HEK293 (cell line): ENCODE measurements around the gene ABHD16A.

Source experiments
- EGR2 ChIP-seq: fragments of 450-650 bp; formaldehyde crosslinking; IDR thresholded peaks from 2 replicates; pipeline ENCODE4 v1.5.1; 2016; ENCODE audit warnings: low read depth, missing biosample characterization, missing genetic modification characterization
- GFI1B ChIP-seq: fragments of 450-650 bp; formaldehyde crosslinking; IDR thresholded peaks from 2 replicates; pipeline ENCODE4 v1.5.1; 2016; ENCODE audit warnings: missing biosample characterization, missing genetic modification characterization
- GLIS2 ChIP-seq: fragments of 450-650 bp; formaldehyde crosslinking; IDR thresholded peaks from 2 replicates; pipeline ENCODE4 v1.5.1; 2016; ENCODE audit warnings: missing biosample characterization, missing genetic modification characterization
- KLF8 ChIP-seq: fragments of 450-650 bp; formaldehyde crosslinking; IDR thresholded peaks from 2 replicates; pipeline ENCODE4 v1.5.1; 2016; ENCODE audit warnings: missing biosample characterization, missing genetic modification characterization
- SCRT1 ChIP-seq: fragments of 450-650 bp; formaldehyde crosslinking; IDR thresholded peaks from 2 replicates; pipeline ENCODE4 v1.5.1; 2016; ENCODE audit warnings: missing biosample characterization, missing genetic modification characterization, borderline replicate concordance
- SCRT2 ChIP-seq: fragments of 450-650 bp; formaldehyde crosslinking; IDR thresholded peaks from 2 replicates; pipeline ENCODE4 v1.5.1; 2016; ENCODE audit warnings: missing biosample characterization, missing genetic modification characterization
- SP2 ChIP-seq: fragments of 450-650 bp; formaldehyde crosslinking; IDR thresholded peaks from 2 replicates; pipeline ENCODE4 v1.5.1; 2016; ENCODE audit warnings: missing biosample characterization, missing genetic modification characterization
- YY1 ChIP-seq: fragments of 450-650 bp; formaldehyde crosslinking; IDR thresholded peaks from 2 replicates; pipeline ENCODE4 v1.5.1; 2018; ENCODE audit warnings: missing biosample characterization, missing genetic modification characterization
- ZBTB20 ChIP-seq: fragments of 450-650 bp; formaldehyde crosslinking; IDR thresholded peaks from 2 replicates; pipeline ENCODE4 v1.5.1; 2016; ENCODE audit warnings: missing biosample characterization, missing genetic modification characterization
- ZEB2 ChIP-seq: fragments of 450-650 bp; formaldehyde crosslinking; IDR thresholded peaks from 2 replicates; pipeline ENCODE4 v1.5.1; 2016; ENCODE audit warnings: missing biosample characterization, missing genetic modification characterization
- ZFP41 ChIP-seq: fragments of 450-650 bp; formaldehyde crosslinking; IDR thresholded peaks from 2 replicates; pipeline ENCODE4 v1.5.1; 2016; ENCODE audit warnings: missing biosample characterization, missing genetic modification characterization, borderline replicate concordance
- ZNF324 ChIP-seq: fragments of 450-650 bp; formaldehyde crosslinking; IDR thresholded peaks from 2 replicates; pipeline ENCODE4 v1.5.1; 2016; ENCODE audit warnings: missing biosample characterization, missing genetic modification characterization
- ZNF354C ChIP-seq: fragments of 450-650 bp; formaldehyde crosslinking; IDR thresholded peaks from 2 replicates; pipeline ENCODE4 v1.5.1; 2016; ENCODE audit warnings: missing biosample characterization, missing genetic modification characterization, low read depth, borderline replicate concordance
- ZNF530 ChIP-seq: fragments of 450-650 bp; formaldehyde crosslinking; IDR thresholded peaks from 2 replicates; pipeline ENCODE4 v1.5.1; 2016; ENCODE audit warnings: low read depth, missing biosample characterization, missing genetic modification characterization
- ZNF555 ChIP-seq: fragments of 450-650 bp; formaldehyde crosslinking; conservative IDR thresholded peaks from 2 replicates; pipeline ENCODE4 v1.5.1; 2017; ENCODE audit warnings: missing biosample characterization, mild to moderate bottlenecking, missing genetic modification characterization, inconsistent platforms
- ZNF660 ChIP-seq: fragments of 450-650 bp; IDR thresholded peaks from 2 replicates; pipeline ENCODE4 v1.5.1; 2018; ENCODE audit warnings: missing biosample characterization, mild to moderate bottlenecking, missing genetic modification characterization
- ZNF830 ChIP-seq: fragments of 450-650 bp; IDR thresholded peaks from 2 replicates; pipeline ENCODE4 v1.5.0; 2018; ENCODE audit warnings: missing biosample characterization, missing genetic modification characterization, low read depth, mild to moderate bottlenecking, moderate library complexity
- TF ChIP-seq, protein P1 (sequence below): fragments of 450-650 bp; formaldehyde crosslinking; IDR thresholded peaks from 2 replicates; pipeline ENCODE4 v1.5.1; 2016; ENCODE audit warnings: missing biosample characterization, missing genetic modification characterization
- TF ChIP-seq, protein P2 (sequence below): fragments of 450-650 bp; formaldehyde crosslinking; conservative IDR thresholded peaks from 2 replicates; pipeline ENCODE4 v1.5.1; 2016; ENCODE audit warnings: low read depth, missing biosample characterization, missing genetic modification characterization
- TF ChIP-seq, protein P3 (sequence below): fragments of 450-650 bp; formaldehyde crosslinking; IDR thresholded peaks from 2 replicates; pipeline ENCODE4 v1.5.1; 2016; ENCODE audit warnings: missing biosample characterization, missing genetic modification characterization, low read depth
- TF ChIP-seq, protein P4 (sequence below): fragments of 450-650 bp; formaldehyde crosslinking; IDR thresholded peaks from 2 replicates; pipeline ENCODE4 v1.5.1; 2017; ENCODE audit warnings: missing biosample characterization, missing genetic modification characterization
- TF ChIP-seq, protein P5 (sequence below): fragments of 450-650 bp; formaldehyde crosslinking; IDR thresholded peaks from 2 replicates; pipeline ENCODE4 v1.5.1; 2016; ENCODE audit warnings: missing biosample characterization, missing genetic modification characterization
- TF ChIP-seq, protein P6 (sequence below): fragments of 450-650 bp; formaldehyde crosslinking; IDR thresholded peaks from 2 replicates; pipeline ENCODE4 v1.5.1; 2016; ENCODE audit warnings: missing biosample characterization, missing genetic modification characterization

The ABHD16A gene

DNA sequence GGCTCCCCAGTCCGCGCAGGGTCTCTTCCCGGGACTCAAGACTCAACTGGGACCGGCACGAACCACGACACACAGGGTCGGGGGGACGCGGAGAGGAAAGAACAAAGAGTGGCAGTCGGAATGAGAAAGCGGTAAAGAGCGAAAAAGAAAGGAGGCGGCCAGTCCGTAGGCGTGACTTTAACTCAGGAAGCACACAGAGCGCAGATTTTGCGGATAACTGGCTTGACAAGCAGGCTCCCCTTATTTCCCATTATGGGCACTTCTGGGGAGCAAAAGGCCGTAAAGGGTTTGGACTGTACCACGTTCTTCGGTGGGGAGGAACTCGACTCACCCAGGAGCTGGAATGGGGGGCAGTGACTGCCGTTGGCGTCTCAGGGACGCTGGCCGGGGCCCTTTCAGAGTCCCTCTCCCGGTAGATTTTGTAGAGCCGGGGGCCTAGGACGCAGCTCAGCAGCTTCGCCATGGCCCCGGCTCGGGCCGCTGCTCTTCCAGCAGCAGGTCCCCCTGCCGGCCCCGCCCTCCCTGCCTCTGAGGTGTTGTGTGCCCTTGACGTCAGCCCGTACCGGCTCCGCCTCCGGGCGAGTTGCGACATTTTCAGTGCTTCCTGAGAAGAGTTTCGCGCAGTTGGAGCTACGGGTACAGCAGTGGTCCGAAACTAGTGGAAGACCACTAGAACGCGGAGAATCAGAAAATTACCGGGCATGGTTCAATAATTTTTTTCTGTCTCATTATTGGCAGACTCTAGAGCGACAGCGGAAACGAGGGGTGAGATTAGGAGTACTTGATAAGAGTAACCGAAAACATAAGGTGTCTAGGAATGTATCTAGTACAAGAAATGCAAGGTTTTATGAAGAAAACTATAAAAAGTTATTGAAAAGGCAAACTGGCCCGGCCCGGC, at the start of gene ABHD16A (continued):
- TF ChIP-seq, protein P1, sequence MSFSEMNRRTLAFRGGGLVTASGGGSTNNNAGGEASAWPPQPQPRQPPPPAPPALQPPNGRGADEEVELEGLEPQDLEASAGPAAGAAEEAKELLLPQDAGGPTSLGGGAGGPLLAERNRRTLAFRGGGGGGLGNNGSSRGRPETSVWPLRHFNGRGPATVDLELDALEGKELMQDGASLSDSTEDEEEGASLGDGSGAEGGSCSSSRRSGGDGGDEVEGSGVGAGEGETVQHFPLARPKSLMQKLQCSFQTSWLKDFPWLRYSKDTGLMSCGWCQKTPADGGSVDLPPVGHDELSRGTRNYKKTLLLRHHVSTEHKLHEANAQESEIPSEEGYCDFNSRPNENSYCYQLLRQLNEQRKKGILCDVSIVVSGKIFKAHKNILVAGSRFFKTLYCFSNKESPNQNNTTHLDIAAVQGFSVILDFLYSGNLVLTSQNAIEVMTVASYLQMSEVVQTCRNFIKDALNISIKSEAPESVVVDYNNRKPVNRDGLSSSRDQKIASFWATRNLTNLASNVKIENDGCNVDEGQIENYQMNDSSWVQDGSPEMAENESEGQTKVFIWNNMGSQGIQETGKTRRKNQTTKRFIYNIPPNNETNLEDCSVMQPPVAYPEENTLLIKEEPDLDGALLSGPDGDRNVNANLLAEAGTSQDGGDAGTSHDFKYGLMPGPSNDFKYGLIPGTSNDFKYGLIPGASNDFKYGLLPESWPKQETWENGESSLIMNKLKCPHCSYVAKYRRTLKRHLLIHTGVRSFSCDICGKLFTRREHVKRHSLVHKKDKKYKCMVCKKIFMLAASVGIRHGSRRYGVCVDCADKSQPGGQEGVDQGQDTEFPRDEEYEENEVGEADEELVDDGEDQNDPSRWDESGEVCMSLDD (tag by site-specific recombination): 0 out of 2 replicates have a peak, but pooled peaks have one; percentile 39
- TF ChIP-seq ZEB2 (tag by site-specific recombination) (peak; percentile 83), GFI1B (no peak), ZNF660 (tag by site-specific recombination) (peak; percentile 81), ZNF354C (tag by site-specific recombination) (no peak), KLF8 (peak; percentile 76; the same call in 1 of the 2 replicates), ZNF324 (tag by site-specific recombination) (peak; percentile 57; the same call in 1 of the 2 replicates), SCRT2 (peak; percentile 85), SCRT1 (tag by site-specific recombination) (no peak), SP2 (tag by site-specific recombination) (peak; percentile 53), YY1 (peak; percentile 65), ZNF555 (no peak), ZBTB20 (tag by site-specific recombination) (peak; percentile 92), ZFP41 (tag by site-specific recombination) (no peak), GLIS2 (0 out of 2 replicates have a peak, but pooled peaks have one; percentile 33), ZNF530 (tag by site-specific recombination) (no peak), ZNF830 (tag by site-specific recombination) (no peak), EGR2 (tag by site-specific recombination) (peak; percentile 55; the same call in 1 of the 2 replicates)
- TF ChIP-seq, protein P2, sequence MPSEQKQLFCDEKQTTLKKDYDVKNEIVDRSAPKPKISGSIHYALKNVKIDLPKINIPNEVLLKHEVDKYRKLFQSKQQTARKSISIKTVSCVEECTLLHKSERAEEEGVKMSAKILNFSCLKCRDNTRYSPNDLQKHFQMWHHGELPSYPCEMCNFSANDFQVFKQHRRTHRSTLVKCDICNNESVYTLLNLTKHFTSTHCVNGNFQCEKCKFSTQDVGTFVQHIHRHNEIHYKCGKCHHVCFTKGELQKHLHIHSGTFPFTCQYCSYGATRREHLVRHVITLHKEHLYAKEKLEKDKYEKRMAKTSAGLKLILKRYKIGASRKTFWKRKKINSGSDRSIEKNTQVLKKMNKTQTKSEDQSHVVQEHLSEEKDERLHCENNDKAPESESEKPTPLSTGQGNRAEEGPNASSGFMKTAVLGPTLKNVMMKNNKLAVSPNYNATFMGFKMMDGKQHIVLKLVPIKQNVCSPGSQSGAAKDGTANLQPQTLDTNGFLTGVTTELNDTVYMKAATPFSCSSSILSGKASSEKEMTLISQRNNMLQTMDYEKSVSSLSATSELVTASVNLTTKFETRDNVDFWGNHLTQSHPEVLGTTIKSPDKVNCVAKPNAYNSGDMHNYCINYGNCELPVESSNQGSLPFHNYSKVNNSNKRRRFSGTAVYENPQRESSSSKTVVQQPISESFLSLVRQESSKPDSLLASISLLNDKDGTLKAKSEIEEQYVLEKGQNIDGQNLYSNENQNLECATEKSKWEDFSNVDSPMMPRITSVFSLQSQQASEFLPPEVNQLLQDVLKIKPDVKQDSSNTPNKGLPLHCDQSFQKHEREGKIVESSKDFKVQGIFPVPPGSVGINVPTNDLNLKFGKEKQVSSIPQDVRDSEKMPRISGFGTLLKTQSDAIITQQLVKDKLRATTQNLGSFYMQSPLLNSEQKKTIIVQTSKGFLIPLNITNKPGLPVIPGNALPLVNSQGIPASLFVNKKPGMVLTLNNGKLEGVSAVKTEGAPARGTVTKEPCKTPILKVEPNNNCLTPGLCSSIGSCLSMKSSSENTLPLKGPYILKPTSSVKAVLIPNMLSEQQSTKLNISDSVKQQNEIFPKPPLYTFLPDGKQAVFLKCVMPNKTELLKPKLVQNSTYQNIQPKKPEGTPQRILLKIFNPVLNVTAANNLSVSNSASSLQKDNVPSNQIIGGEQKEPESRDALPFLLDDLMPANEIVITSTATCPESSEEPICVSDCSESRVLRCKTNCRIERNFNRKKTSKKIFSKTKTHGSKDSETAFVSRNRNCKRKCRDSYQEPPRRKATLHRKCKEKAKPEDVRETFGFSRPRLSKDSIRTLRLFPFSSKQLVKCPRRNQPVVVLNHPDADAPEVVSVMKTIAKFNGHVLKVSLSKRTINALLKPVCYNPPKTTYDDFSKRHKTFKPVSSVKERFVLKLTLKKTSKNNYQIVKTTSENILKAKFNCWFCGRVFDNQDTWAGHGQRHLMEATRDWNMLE (tag by site-specific recombination): peak; percentile 45; the same call in 1 of the 2 replicates
- TF ChIP-seq, protein P3, sequence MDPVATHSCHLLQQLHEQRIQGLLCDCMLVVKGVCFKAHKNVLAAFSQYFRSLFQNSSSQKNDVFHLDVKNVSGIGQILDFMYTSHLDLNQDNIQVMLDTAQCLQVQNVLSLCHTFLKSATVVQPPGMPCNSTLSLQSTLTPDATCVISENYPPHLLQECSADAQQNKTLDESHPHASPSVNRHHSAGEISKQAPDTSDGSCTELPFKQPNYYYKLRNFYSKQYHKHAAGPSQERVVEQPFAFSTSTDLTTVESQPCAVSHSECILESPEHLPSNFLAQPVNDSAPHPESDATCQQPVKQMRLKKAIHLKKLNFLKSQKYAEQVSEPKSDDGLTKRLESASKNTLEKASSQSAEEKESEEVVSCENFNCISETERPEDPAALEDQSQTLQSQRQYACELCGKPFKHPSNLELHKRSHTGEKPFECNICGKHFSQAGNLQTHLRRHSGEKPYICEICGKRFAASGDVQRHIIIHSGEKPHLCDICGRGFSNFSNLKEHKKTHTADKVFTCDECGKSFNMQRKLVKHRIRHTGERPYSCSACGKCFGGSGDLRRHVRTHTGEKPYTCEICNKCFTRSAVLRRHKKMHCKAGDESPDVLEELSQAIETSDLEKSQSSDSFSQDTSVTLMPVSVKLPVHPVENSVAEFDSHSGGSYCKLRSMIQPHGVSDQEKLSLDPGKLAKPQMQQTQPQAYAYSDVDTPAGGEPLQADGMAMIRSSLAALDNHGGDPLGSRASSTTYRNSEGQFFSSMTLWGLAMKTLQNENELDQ (tag by site-specific recombination): no peak
- TF ChIP-seq, protein P4, sequence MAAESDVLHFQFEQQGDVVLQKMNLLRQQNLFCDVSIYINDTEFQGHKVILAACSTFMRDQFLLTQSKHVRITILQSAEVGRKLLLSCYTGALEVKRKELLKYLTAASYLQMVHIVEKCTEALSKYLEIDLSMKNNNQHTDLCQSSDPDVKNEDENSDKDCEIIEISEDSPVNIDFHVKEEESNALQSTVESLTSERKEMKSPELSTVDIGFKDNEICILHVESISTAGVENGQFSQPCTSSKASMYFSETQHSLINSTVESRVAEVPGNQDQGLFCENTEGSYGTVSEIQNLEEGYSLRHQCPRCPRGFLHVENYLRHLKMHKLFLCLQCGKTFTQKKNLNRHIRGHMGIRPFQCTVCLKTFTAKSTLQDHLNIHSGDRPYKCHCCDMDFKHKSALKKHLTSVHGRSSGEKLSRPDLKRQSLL: no peak
- TF ChIP-seq, protein P5, sequence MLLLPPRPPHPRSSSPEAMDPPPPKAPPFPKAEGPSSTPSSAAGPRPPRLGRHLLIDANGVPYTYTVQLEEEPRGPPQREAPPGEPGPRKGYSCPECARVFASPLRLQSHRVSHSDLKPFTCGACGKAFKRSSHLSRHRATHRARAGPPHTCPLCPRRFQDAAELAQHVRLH (tag by site-specific recombination): peak; percentile 9; the same call in 1 of the 2 replicates
- TF ChIP-seq, protein P6, sequence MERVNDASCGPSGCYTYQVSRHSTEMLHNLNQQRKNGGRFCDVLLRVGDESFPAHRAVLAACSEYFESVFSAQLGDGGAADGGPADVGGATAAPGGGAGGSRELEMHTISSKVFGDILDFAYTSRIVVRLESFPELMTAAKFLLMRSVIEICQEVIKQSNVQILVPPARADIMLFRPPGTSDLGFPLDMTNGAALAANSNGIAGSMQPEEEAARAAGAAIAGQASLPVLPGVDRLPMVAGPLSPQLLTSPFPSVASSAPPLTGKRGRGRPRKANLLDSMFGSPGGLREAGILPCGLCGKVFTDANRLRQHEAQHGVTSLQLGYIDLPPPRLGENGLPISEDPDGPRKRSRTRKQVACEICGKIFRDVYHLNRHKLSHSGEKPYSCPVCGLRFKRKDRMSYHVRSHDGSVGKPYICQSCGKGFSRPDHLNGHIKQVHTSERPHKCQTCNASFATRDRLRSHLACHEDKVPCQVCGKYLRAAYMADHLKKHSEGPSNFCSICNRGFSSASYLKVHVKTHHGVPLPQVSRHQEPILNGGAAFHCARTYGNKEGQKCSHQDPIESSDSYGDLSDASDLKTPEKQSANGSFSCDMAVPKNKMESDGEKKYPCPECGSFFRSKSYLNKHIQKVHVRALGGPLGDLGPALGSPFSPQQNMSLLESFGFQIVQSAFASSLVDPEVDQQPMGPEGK: peak; percentile 87
